Endothelial cell of umbilical vein (primary cell): ENCODE measurements around the gene GALNT1.

ENCODE experiments used
- CTCF ChIP-seq, 2 donors: IDR thresholded peaks; 1 replicate in 1 of 2; 2 replicates in 1 of 2; pipeline ENCODE4 v1.5.1; 2011; ENCODE audit warnings: low read length in 2 of 2, mild to moderate bottlenecking in 2 of 2, moderate library complexity in 2 of 2, control low read depth in 1 of 2, inconsistent platforms in 1 of 2, low read depth in 1 of 2; ENCODE audit not compliant: insufficient read depth in 1 of 2; ENCODE audit errors: extremely low read depth in 1 of 2
- EZH2 ChIP-seq: IDR thresholded peaks from 2 replicates; pipeline ENCODE4 v1.6.1; 2012; ENCODE audit warnings: borderline replicate concordance, low read depth, mild to moderate bottlenecking, moderate library complexity, low read length, inconsistent platforms; ENCODE audit not compliant: severe bottlenecking
- GATA2 ChIP-seq: IDR thresholded peaks from 2 replicates; pipeline ENCODE4 v1.7.0; 2011; ENCODE audit warnings: low read depth, mild to moderate bottlenecking, moderate library complexity, mixed read lengths, low read length; ENCODE audit not compliant: insufficient read length, insufficient read depth
- JUN ChIP-seq: IDR thresholded peaks from 2 replicates; pipeline ENCODE4 v1.6.1; 2011; ENCODE audit warnings: borderline replicate concordance, low read depth; ENCODE audit not compliant: insufficient read length, insufficient read depth
- MAX ChIP-seq: IDR thresholded peaks from 2 replicates; pipeline ENCODE4 v1.6.1; 2011; ENCODE audit not compliant: insufficient read depth, insufficient read length
- POLR2A ChIP-seq: IDR thresholded peaks from 2 replicates; pipeline ENCODE4 v1.6.1; 2012; ENCODE audit warnings: low read depth, mild to moderate bottlenecking, control low read depth, low read length
- POLR2AphosphoS5 ChIP-seq: IDR thresholded peaks from 2 replicates; pipeline ENCODE4 v1.6.1; 2012; ENCODE audit warnings: low read depth, mild to moderate bottlenecking, control low read depth, low read length, moderate library complexity; ENCODE audit not compliant: insufficient read depth

GRCh38 chr18:35642802-35643201 is 61.3 kb downstream of the GALNT1 start:
- TF ChIP-seq POLR2A (no peak), GATA2 (no peak), CTCF (IDR thresholded peaks at IDR 0.05; ENCODE audit: extremely low read depth in 1 of 2, insufficient read depth in 1 of 2, low read depth in 1 of 2, low read length in 2 of 2) (no peak), EZH2 (no peak), MAX (no peak), POLR2AphosphoS5 (no peak), JUN (no peak)
